Smooth muscle cell (in vitro differentiated cells): ENCODE data around the gene MSH2. TPM values are rescaled to one million over a fixed set of nuclear protein-coding genes. Genes with fewer than 3 reads are reported as not detected.

ENCODE experiments used
- DNase-seq: peaks from one replicate; lab custom pipeline; 2025; ENCODE audit not compliant: unreplicated experiment; lab: John Stamatoyannopoulos, UW
- H2AFZ ChIP-seq: fragments of 200-600 bp; sonication (generic); 2 replicates; pipeline ENCODE4 v1.6.0; 2016; ENCODE audit warnings: antibody characterized with exemption, low read depth, mild to moderate bottlenecking
- H3F3A ChIP-seq: fragments of 200-600 bp; sonication (generic); 2 replicates; pipeline ENCODE4 v1.6.0; 2017; ENCODE audit warnings: antibody characterized with exemption, low read depth
- H3K27ac ChIP-seq: fragments of 200-600 bp; sonication (generic); 2 replicates; pipeline ENCODE4 v1.5.1; 2016; ENCODE audit warnings: low read depth, mild to moderate bottlenecking
- H3K27me3 ChIP-seq: fragments of 200-600 bp; sonication (generic); 2 replicates; pipeline ENCODE4 v1.6.1; 2016; ENCODE audit warnings: low read depth, mild to moderate bottlenecking
- H3K36me3 ChIP-seq: fragments of 200-600 bp; sonication (generic); 2 replicates; pipeline ENCODE4 v1.5.1; 2016; ENCODE audit warnings: low read depth
- H3K4me1 ChIP-seq: fragments of 200-600 bp; sonication (generic); 2 replicates; pipeline ENCODE4 v1.5.1; 2016; ENCODE audit warnings: low read depth
- H3K4me2 ChIP-seq: fragments of 200-600 bp; sonication (generic); 2 replicates; pipeline ENCODE4 v1.6.0; 2016; ENCODE audit warnings: mild to moderate bottlenecking
- H3K4me3 ChIP-seq: fragments of 200-600 bp; sonication (generic); 2 replicates; pipeline ENCODE4 v1.5.1; 2016; ENCODE audit warnings: mild to moderate bottlenecking
- H3K79me2 ChIP-seq: fragments of 200-600 bp; sonication (generic); 2 replicates; pipeline ENCODE4 v1.6.0; 2016; ENCODE audit warnings: low read depth, mild to moderate bottlenecking
- H3K9ac ChIP-seq: fragments of 200-600 bp; sonication (generic); 2 replicates; pipeline ENCODE4 v1.6.0; 2016; ENCODE audit warnings: low read depth
- H3K9me3 ChIP-seq: fragments of 200-600 bp; sonication (generic); replicated peaks from 2 replicates; pipeline ENCODE4 v1.5.1; 2016; ENCODE audit warnings: low read depth
- H4K20me1 ChIP-seq: fragments of 200-600 bp; sonication (generic); 2 replicates; pipeline ENCODE4 v1.6.0; 2016; ENCODE audit warnings: low read depth
- WGBS: methylation state at CpG from one replicate; pipeline ENCODE4 v1.1.7; 2016; ENCODE audit warnings: low lambda C conversion rate; 5-methylcytosine and 5-hydroxymethylcytosine counted together
- polyA plus RNA-seq: library from polyadenylated mRNA; unstranded; fragments of >200 nt; fragmentation: Nextera tagmentation; extraction: Ambion mirVana; gene quantifications from 2 replicates; pipeline ENCODE4 v1.2.1, GENCODE V29; 2016
- total RNA-seq: library from RNA; depleted of rRNA; stranded (reverse); fragments of >200 nt; gene quantifications from 2 replicates; pipeline ENCODE4 v1.2.3, GENCODE V29; 2014
- TF ChIP-seq, protein P1 (sequence below): fragments of 200-600 bp; sonication (generic); IDR thresholded peaks from 2 replicates; pipeline ENCODE4 v1.5.1; 2017; ENCODE audit warnings: borderline replicate concordance, mild to moderate bottlenecking, antibody characterized with exemption; ENCODE audit not compliant: insufficient read depth, poor library complexity, severe bottlenecking

Gene MSH2
- total and polyA plus RNA-seq, 2 experiments from 2014 or later: 21.3 to 35.6 TPM

- no peaks in the 10 kb centered on the region for H4K20me1 ChIP-seq
- WGBS: 92% methylated on average over 3 of the region's 3 CpGs
Observed at GRCh38 chr2:47485177-47485576, 82.2 kb downstream of the MSH2 start.

DNA sequence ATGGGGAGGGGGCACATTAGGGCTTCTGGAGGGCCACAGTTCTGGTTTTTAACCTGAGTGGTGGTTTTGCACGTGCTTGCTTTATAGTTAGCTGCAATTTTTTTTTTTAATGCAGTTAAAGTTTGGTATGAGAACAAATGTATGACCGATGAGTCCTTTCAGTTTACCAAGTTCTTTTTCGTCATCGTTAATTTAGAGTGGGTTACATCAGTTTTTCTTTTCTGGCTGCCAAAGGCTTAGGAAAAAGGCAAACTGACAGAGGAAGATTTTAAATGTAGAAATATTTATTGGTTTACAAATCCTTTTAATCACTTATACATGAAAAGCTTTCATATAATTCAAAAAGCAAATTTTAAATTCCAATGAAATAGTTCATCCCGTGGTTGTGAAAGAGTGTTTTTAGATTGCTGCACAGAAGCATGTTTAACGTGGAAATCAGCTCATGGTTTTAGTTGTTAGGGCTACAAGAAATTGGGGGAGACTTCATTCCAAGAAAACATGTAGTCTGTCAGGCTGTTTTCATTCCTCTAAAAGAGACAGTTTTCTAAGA is 82.9 kb downstream of the MSH2 start:
- WGBS: 51% methylated on average over 6 of the region's 6 CpGs
- Histone ChIP-seq H3K36me3 (peaks cover 4% of the 10 kb centered on the region), H3K4me3 (no peak overlapping the region), H2AFZ (no peak overlapping the region), H3K9me3 (no peaks in the 10 kb centered on the region), H3K27me3 (no peaks in the 10 kb centered on the region), H4K20me1 (no peaks in the 10 kb centered on the region), H3K27ac (peak overlapping the region; percentile 76), H3K4me1 (peaks cover 7% of the 10 kb centered on the region), H3K9ac (peak overlapping the region; percentile 14), H3K4me2 (peak overlapping the region; percentile 28), H3F3A (peaks cover 19% of the 10 kb centered on the region), H3K79me2 (no peaks in the 10 kb centered on the region)
- DNase-seq: no peak
- TF ChIP-seq, protein P1, sequence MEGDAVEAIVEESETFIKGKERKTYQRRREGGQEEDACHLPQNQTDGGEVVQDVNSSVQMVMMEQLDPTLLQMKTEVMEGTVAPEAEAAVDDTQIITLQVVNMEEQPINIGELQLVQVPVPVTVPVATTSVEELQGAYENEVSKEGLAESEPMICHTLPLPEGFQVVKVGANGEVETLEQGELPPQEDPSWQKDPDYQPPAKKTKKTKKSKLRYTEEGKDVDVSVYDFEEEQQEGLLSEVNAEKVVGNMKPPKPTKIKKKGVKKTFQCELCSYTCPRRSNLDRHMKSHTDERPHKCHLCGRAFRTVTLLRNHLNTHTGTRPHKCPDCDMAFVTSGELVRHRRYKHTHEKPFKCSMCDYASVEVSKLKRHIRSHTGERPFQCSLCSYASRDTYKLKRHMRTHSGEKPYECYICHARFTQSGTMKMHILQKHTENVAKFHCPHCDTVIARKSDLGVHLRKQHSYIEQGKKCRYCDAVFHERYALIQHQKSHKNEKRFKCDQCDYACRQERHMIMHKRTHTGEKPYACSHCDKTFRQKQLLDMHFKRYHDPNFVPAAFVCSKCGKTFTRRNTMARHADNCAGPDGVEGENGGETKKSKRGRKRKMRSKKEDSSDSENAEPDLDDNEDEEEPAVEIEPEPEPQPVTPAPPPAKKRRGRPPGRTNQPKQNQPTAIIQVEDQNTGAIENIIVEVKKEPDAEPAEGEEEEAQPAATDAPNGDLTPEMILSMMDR: no peak

More at GRCh38 chr2:47485177-47485576, 82.2 kb downstream of the MSH2 start:
- TF ChIP-seq, protein P1: no peak
- no peak overlapping the region for H2AFZ ChIP-seq
- no peaks in the 10 kb centered on the region for H3K27me3 ChIP-seq
- H3F3A ChIP-seq: peaks cover 19% of the 10 kb centered on the region
- H3K9me3 ChIP-seq: no peaks in the 10 kb centered on the region
- peaks cover 4% of the 10 kb centered on the region for H3K36me3 ChIP-seq
- H3K27ac ChIP-seq: peak overlapping the region; percentile 76
- peaks cover 7% of the 10 kb centered on the region for H3K4me1 ChIP-seq
- peak overlapping the region; percentile 27 for H3K9ac ChIP-seq
- H3K4me2 ChIP-seq: peak overlapping the region; percentile 28
- no peak overlapping the region for H3K4me3 ChIP-seq
- no peak for DNase-seq
- H3K79me2 ChIP-seq: no peaks in the 10 kb centered on the region

DNA sequence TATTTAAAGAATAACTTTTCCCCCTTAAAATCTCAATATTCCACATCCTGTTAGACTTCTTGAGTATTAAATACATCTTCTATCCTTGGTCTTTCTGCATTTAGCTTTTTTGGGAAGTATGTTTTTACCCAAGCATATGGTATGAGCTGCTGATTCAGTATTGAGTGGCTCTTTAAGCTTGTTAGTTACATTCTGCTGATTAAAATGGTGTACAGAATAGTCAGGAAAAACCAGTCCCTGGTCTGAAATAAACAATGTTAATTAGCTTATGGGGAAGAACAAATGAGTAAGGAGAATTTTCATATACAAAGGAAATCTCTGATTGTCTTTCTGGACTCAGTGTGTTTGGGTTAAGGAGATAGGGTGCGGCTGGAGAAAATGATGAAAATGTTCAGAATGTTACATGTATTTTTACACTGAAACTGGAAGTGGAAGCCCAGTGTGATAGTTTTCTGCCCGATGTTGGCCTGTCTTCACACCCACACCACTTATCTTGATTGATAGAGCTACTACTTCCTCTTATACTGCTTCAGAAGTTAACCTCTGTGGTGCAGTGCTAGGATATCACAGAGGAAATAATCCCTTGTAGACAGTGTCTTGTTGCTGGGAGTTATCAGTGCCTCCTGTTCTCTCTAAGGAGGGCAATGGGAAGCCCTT is 84.0 kb downstream of the MSH2 start:
- Histone ChIP-seq H3F3A (peaks cover 19% of the 10 kb centered on the region), H3K9ac (no peak overlapping the region), H3K36me3 (peaks cover 4% of the 10 kb centered on the region), H3K79me2 (no peaks in the 10 kb centered on the region), H3K27me3 (no peaks in the 10 kb centered on the region), H3K4me2 (peak overlapping the region; percentile 28), H3K9me3 (no peaks in the 10 kb centered on the region), H3K27ac (peak overlapping the region; percentile 76), H4K20me1 (no peaks in the 10 kb centered on the region), H3K4me3 (no peak overlapping the region), H3K4me1 (peaks cover 7% of the 10 kb centered on the region), H2AFZ (no peak overlapping the region)
- no peak for DNase-seq
- WGBS: 37% methylated on average over 2 of the region's 2 CpGs
- TF ChIP-seq, protein P1: no peak
